GM12872 (cell line): ENCODE data around the gene PNPLA5.

Source experiments
- CTCF ChIP-seq: IDR thresholded peaks from 3 replicates; pipeline ENCODE4 v1.5.1; 2011; ENCODE audit warnings: low read depth, mild to moderate bottlenecking, low read length, moderate library complexity; ENCODE audit not compliant: insufficient read depth

The PNPLA5 gene

GRCh38 chr22:43883719-43884415 is 7.9 kb downstream of the PNPLA5 start:
- no peak for TF ChIP-seq CTCF

GRCh38 chr22:43883012-43883661 is 8.7 kb downstream of the PNPLA5 start:
- peak; percentile 85 for TF ChIP-seq CTCF

- no peak for TF ChIP-seq CTCF
These were observed 9.6 kb downstream of the PNPLA5 start for GRCh38 chr22:43882122-43882767.

- no peak for TF ChIP-seq CTCF
These were observed 10.4 kb downstream of the PNPLA5 start for GRCh38 chr22:43881091-43882061.

- no peak for TF ChIP-seq CTCF
These were observed 11.2 kb downstream of the PNPLA5 start for GRCh38 chr22:43880541-43880991.

DNA sequence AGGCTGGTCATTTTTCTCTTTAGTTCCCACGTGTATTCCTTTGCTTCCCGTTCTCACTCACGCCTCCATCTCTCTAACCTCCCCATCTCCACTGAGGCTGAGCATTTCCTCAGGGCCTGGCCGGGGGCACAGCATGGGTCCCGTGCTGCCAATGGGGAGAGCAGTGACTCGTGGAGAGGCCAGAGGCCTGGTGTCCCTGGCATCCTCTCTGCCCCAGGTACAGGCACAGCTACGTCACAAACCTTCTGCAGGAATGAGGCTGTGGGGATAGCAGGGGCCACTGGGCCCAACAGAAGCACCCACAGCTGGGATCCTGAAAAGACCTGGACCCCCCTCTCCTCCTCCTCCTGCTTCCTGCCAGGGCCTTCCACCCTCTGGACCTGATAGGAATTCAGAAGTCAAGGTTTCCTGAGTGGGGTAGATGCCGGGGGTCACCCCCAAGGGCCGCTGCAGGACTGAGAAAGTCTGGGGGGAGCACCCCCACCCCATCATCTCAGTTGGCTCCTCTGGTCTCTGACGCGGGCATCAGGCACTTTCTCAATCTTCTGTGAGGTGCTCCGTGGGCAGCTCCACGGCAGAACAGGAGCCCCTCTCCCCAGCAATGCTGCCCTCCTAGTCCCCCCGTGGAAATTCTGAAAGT is 11.8 kb downstream of the PNPLA5 start:
- TF ChIP-seq CTCF: no peak
